GM23248 (cell line): Measurements from ENCODE around the gene IQGAP1. TPM values are rescaled to one million over a fixed set of nuclear protein-coding genes. Genes with fewer than 3 reads are reported as not detected.
A peak's percentile ranks its signal among the peaks of the same experiment; 100 is the strongest.

ENCODE experiments used
- DNase-seq: peaks from one replicate; pipeline ENCODE4 v3.0.0-alpha.2; 2015
- H2AFZ ChIP-seq: fragments of 200-600 bp; sonication (generic); 2 replicates; pipeline ENCODE4 v1.6.1; 2016; ENCODE audit warnings: antibody characterized with exemption
- H3F3A ChIP-seq: fragments of 200-600 bp; sonication (generic); 2 replicates; pipeline ENCODE4 v1.6.1; 2016; ENCODE audit warnings: mild to moderate bottlenecking, antibody characterized with exemption, mixed run types; ENCODE audit not compliant: insufficient read depth
- H3K27ac ChIP-seq: fragments of 200-600 bp; sonication (generic); 2 replicates; pipeline ENCODE4 v1.5.1; 2016; ENCODE audit warnings: mild to moderate bottlenecking
- H3K27me3 ChIP-seq: fragments of 200-600 bp; sonication (generic); replicated peaks from 2 replicates; pipeline ENCODE4 v1.6.1; 2016; ENCODE audit warnings: mild to moderate bottlenecking; ENCODE audit not compliant: insufficient read depth
- H3K36me3 ChIP-seq: fragments of 200-600 bp; sonication (generic); 2 replicates; pipeline ENCODE4 v1.6.1; 2016; ENCODE audit warnings: low read depth, mild to moderate bottlenecking
- H3K4me1 ChIP-seq: fragments of 200-600 bp; sonication (generic); 2 replicates; pipeline ENCODE4 v1.6.1; 2016; ENCODE audit warnings: mild to moderate bottlenecking; ENCODE audit not compliant: insufficient read depth
- H3K4me2 ChIP-seq: fragments of 200-600 bp; sonication (generic); one replicate; pipeline ENCODE4 v1.6.1; 2016; ENCODE audit warnings: mild to moderate bottlenecking; ENCODE audit not compliant: unreplicated experiment
- H3K4me3 ChIP-seq: fragments of 200-600 bp; sonication (generic); 2 replicates; pipeline ENCODE4 v1.5.1; 2016; ENCODE audit warnings: mild to moderate bottlenecking
- H3K79me2 ChIP-seq: fragments of 200-600 bp; sonication (generic); 2 replicates; pipeline ENCODE4 v1.6.1; 2016; ENCODE audit warnings: mild to moderate bottlenecking; ENCODE audit not compliant: insufficient read depth
- H3K9ac ChIP-seq: fragments of 200-600 bp; sonication (generic); 2 replicates; pipeline ENCODE4 v1.6.1; 2016; ENCODE audit warnings: mild to moderate bottlenecking
- H3K9me2 ChIP-seq: fragments of 200-600 bp; sonication (generic); 2 replicates; pipeline ENCODE4 v1.6.1; 2016; ENCODE audit warnings: mixed run types, mild to moderate bottlenecking, moderate library complexity; ENCODE audit not compliant: insufficient read depth
- H3K9me3 ChIP-seq: fragments of 200-600 bp; sonication (generic); one replicate; pipeline ENCODE4 v1.6.1; 2017; ENCODE audit warnings: low read depth
- H4K20me1 ChIP-seq: fragments of 200-600 bp; sonication (generic); 2 replicates; pipeline ENCODE4 v1.6.0; 2016; ENCODE audit not compliant: insufficient read depth
- EZH2 ChIP-seq: fragments of 200-600 bp; sonication (generic); IDR thresholded peaks from 2 replicates; pipeline ENCODE4 v1.6.1; 2018; ENCODE audit warnings: antibody characterized with exemption, mild to moderate bottlenecking; ENCODE audit not compliant: insufficient read depth, poor library complexity, severe bottlenecking
- EZH2phosphoT487 ChIP-seq: fragments of 200-600 bp; sonication (generic); IDR thresholded peaks from 2 replicates; pipeline ENCODE4 v1.6.1; 2018; ENCODE audit warnings: antibody characterized with exemption, moderate library complexity, mild to moderate bottlenecking, low read depth; ENCODE audit not compliant: insufficient read depth
- WGBS, 2 experiments: methylation state at CpG; one replicate each; pipeline ENCODE4 v1.1.6; 2015 to 2017; ENCODE audit warnings: low lambda C conversion rate in 2 of 2, low coverage in 1 of 2; ENCODE audit errors: missing lambda C conversion rate in 2 of 2; 5-methylcytosine and 5-hydroxymethylcytosine counted together
- in situ Hi-C: fragments of 300-500 bp; cut with MboI; formaldehyde crosslinking; loops from 2 replicates; pipeline ENCODE4 v1.15.0; 2020
- polyA plus RNA-seq: library from polyadenylated mRNA; unstranded; fragments of >200 nt; fragmentation: Nextera tagmentation; extraction: Ambion mirVana; gene quantifications from 2 replicates; pipeline ENCODE4 v1.2.1, GENCODE V29; 2016
- total RNA-seq: library from RNA; depleted of rRNA; stranded (reverse); fragments of >200 nt; shearing (Covaris generic); gene quantifications from 2 replicates; pipeline ENCODE4 v1.2.3, GENCODE V29; 2014

Gene IQGAP1
- total and polyA plus RNA-seq, 2 experiments from 2014 or later: 101 to 185 TPM

GRCh38 chr15:90482124-90483011 is 94.3 kb downstream of the IQGAP1 start:
- H3K27ac ChIP-seq: no peak overlapping the region
- 66% methylated on average over 7 of the region's 7 CpGs for WGBS, 2 experiments
- no peaks in the 10 kb centered on the region for H3K27me3 ChIP-seq
- no peak overlapping the region for H3K4me2 ChIP-seq
- H3K79me2 ChIP-seq: 0 out of 2 replicates have a peak, but pooled peaks cover 11% of the 10 kb centered on the region
- no peaks in the 10 kb centered on the region for H3K9me2 ChIP-seq
- peak; percentile 67 for DNase-seq
- H3F3A ChIP-seq: peaks cover 18% of the 10 kb centered on the region; the same call in 1 of the 2 replicates
- H2AFZ ChIP-seq: no peak overlapping the region
- no peak overlapping the region for H3K4me3 ChIP-seq
- H3K36me3 ChIP-seq: peaks cover 79% of the 10 kb centered on the region
- H4K20me1 ChIP-seq: no peaks in the 10 kb centered on the region
- TF ChIP-seq EZH2phosphoT487 (no peak), EZH2 (no peak)
- in situ Hi-C loops: no loop called here
- H3K4me1 ChIP-seq: no peaks in the 10 kb centered on the region
- H3K9me3 ChIP-seq: no peaks in the 10 kb centered on the region
- H3K9ac ChIP-seq: no peak overlapping the region

GRCh38 chr15:90483012-90483307 is 94.9 kb downstream of the IQGAP1 start:
- Histone ChIP-seq H3K9ac (no peak overlapping the region), H3K4me3 (no peak overlapping the region), H3K79me2 (0 out of 2 replicates have a peak, but pooled peaks cover 9% of the 10 kb centered on the region), H2AFZ (no peak overlapping the region), H3F3A (peaks cover 18% of the 10 kb centered on the region; the same call in 1 of the 2 replicates), H3K27me3 (no peaks in the 10 kb centered on the region), H3K4me2 (no peak overlapping the region), H3K4me1 (no peaks in the 10 kb centered on the region), H3K36me3 (peaks cover 74% of the 10 kb centered on the region), H3K27ac (no peak overlapping the region), H3K9me3 (no peaks in the 10 kb centered on the region), H3K9me2 (no peaks in the 10 kb centered on the region), H4K20me1 (no peaks in the 10 kb centered on the region)
- in situ Hi-C loops: no loop called here
- DNase-seq: no peak
- WGBS, 2 experiments: 100% methylated on average over 1 of the region's 1 CpG
- TF ChIP-seq EZH2 (no peak), EZH2phosphoT487 (no peak)

- peaks cover 18% of the 10 kb centered on the region; the same call in 1 of the 2 replicates for H3F3A ChIP-seq
- H2AFZ ChIP-seq: no peak overlapping the region
- DNase-seq: no peak
- no peaks in the 10 kb centered on the region for H3K9me3 ChIP-seq
- no peak overlapping the region for H3K4me3 ChIP-seq
- no peak for TF ChIP-seq EZH2
- TF ChIP-seq EZH2phosphoT487: no peak
- no peak overlapping the region for H3K9ac ChIP-seq
- 0 out of 2 replicates have a peak, but pooled peaks cover 8% of the 10 kb centered on the region for H3K79me2 ChIP-seq
- peaks cover 72% of the 10 kb centered on the region for H3K36me3 ChIP-seq
- no peaks in the 10 kb centered on the region for H3K4me1 ChIP-seq
- in situ Hi-C loops: no loop called here
- no peaks in the 10 kb centered on the region for H3K9me2 ChIP-seq
- H4K20me1 ChIP-seq: no peaks in the 10 kb centered on the region
- no peak overlapping the region for H3K27ac ChIP-seq
- no peak overlapping the region for H3K4me2 ChIP-seq
- WGBS, 2 experiments: 88 to 92% methylated on average over 2 of the region's 2 CpGs
- H3K27me3 ChIP-seq: no peaks in the 10 kb centered on the region
Observed at GRCh38 chr15:90483637-90484036, 95.6 kb downstream of the IQGAP1 start.

GRCh38 chr15:90487186-90487585 is 99.1 kb downstream of the IQGAP1 start:
- Histone ChIP-seq H3K27me3 (no peaks in the 10 kb centered on the region), H2AFZ (no peak overlapping the region), H3K9me2 (no peaks in the 10 kb centered on the region), H4K20me1 (no peaks in the 10 kb centered on the region), H3K4me1 (no peaks in the 10 kb centered on the region), H3F3A (peaks cover 20% of the 10 kb centered on the region; the same call in 1 of the 2 replicates), H3K4me3 (no peak overlapping the region), H3K9me3 (no peaks in the 10 kb centered on the region), H3K36me3 (peaks cover 76% of the 10 kb centered on the region), H3K9ac (no peak overlapping the region), H3K79me2 (peaks cover 4% of the 10 kb centered on the region; the same call in 1 of the 2 replicates), H3K27ac (no peak overlapping the region), H3K4me2 (no peak overlapping the region)
- DNase-seq: no peak
- 83 to 86% methylated on average over 8 of the region's 8 CpGs for WGBS, 2 experiments
- TF ChIP-seq EZH2 (no peak), EZH2phosphoT487 (no peak)
- in situ Hi-C loops: no loop called here
